CD4-positive, alpha-beta T cell treated with Interleukin-15 for 1 hour (primary cell): ENCODE data around the gene FANCL.
"Not testable (repeated sequence)": the region's sequence is repeated elsewhere in the genome, so short reads cannot be mapped to it uniquely, and the experiment has no call there.

Experiments used
- DNase-seq: peaks from one replicate; pipeline ENCODE4 v3.0.0-alpha.2; 2020

FANCL gene

GRCh38 chr2:58138396-58139030 lies 102.6 kb downstream of the FANCL start:
- no peak for DNase-seq

DNA sequence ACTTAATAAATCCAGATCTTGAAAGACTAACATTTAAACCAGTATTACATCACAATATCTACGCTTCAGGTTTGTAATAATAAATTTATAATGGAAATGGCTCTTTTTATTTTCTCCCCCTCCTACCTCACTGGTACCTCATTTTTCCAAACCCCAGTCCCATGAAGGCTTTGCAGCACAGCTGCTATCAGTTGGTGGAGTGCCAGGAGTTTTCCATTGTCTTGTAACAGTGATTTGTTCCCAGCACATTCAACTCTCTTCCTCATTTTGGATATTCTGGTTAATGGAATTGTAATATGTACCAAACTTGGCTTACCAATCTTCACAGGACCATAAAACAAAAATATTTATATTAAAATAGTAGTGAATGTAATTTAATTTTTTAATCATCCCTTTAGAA lies 103.3 kb downstream of the FANCL start:
- DNase-seq = no peak

DNA sequence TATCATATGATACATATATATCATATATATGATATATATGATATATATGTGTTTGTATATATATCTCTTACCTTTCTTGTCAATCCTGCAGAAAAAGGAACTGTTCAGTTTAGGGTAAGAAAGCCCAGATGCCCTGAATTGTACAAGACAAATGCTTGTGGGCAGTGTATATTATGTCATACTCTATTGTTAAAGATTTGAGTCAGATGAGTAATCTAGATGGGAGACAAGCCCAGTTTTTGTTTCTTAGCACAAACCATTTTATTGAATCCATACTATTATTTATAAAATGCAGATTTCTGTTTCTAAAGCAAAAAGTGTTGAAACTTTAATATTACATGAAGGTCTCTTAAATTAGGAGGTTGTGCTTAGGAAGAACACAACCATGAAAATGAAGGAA lies 103.9 kb downstream of the FANCL start:
- no peak for DNase-seq

GRCh38 chr2:58135861-58136260 lies 105.3 kb downstream of the FANCL start:
- no peak for DNase-seq

DNA sequence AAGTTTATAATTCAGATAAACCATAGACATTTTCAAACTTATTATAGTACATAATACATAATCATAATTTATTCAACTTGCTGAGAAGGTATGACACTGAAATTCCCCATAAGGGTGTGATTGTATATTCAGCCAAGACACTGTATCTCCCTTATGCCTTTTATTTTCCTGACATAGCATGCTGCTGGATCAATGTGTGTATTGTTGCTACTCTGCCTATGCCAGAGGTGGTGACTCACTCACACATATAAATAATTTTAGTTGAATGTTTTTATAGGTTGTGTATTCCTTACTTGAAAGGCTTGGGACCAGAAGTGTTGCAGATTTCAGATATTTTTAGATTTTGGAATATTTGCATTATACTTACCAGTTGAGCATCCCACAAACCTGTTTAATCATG lies 107.7 kb downstream of the FANCL start:
- no peak for DNase-seq

GRCh38 chr2:58131191-58132011 lies 109.7 kb downstream of the FANCL start:
- no peak for DNase-seq

GRCh38 chr2:58130238-58130637 lies 110.9 kb downstream of the FANCL start:
- DNase-seq = no peak

- no peak for DNase-seq
Measured at GRCh38 chr2:58127111-58127510, 114.0 kb downstream of the FANCL start.

- DNase-seq = no peak
Measured at GRCh38 chr2:58122540-58122939, 118.6 kb downstream of the FANCL start.

GRCh38 chr2:58122040-58122439 lies 119.1 kb downstream of the FANCL start:
- DNase-seq = no peak

DNA sequence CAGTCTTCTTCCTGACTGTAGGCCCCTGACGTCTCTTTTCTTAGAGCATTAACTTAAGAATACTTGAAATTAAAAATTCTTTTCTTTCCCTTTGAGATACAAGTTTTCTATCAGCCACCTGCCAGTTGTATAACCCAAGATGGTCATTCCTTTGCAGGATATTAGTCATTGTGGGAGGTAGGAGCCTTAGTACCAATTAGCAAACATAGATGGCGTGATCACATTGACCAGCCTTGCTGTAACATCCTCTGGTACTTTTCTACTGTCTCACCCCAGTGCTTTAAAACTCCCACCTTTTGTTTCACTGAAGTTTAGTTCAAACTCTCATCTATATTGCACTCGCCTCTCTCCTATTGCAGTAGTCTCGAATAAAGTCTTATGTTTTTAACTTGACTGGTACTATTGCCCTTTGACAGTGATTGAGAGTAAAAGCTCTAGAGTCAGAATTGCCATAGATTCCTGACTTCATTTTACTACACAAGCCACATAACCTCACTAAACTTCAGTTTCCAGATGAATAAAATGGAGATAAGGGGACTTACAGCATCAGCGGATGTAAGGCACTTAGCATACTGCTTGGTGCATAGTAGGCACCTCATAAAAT lies 120.4 kb downstream of the FANCL start:
- DNase-seq = no peak

DNA sequence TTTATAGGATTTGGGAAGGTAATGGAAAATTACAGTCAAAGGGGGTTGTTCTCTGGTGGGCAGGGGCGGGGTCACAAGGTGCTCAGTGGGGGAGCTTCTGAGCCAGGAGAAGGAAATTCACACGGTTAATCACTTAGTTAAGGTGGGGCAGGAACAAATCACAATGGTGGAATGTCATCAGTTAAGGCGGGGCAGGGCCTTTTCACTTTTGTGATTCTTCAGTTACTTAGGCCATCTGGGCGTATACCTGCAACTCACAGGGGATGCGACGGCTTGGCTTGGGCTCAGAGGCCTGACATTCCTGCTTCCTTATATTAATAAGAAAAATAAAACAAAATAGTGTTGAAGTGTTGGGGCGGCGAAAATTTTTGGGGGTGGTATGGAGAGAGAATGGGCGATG lies 127.6 kb downstream of the FANCL start:
- DNase-seq = not testable (repeated sequence)

- no peak for DNase-seq
Measured at GRCh38 chr2:58110765-58111164, 130.4 kb downstream of the FANCL start.

DNA sequence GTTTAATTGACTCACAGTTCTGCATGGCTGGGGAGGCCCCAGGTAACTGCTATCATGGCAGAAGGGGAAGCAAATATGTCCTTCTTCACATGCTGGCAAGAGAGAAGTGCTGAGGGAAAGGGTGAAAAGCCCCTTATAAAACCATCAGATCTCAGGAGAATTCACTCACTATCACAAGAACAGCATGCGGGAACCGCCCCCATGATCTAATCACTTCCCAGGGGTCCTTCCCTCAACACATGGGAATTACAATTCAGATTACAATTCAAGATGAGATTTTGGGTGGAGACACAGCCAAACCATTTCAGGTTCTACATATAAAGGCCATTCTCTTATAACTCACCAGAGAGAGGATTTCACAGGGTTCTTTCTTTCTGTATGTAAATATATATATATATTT lies 131.6 kb downstream of the FANCL start:
- no peak for DNase-seq
